Activated CD8-positive, alpha-beta memory T cell treated with anti-CD3 and anti-CD28 coated beads for 1 hour (primary cell): ENCODE results near the gene KIR3DL1.
"Not testable (repeated sequence)": the region's sequence is repeated elsewhere in the genome, so short reads cannot be mapped to it uniquely, and the experiment has no call there.

Experiments
- DNase-seq, 2 donors: peaks; one replicate each; pipeline ENCODE4 v3.0.0-alpha.2; 2020; ENCODE audit warnings: low read depth in 1 of 2; ENCODE audit errors: extremely low read depth in 1 of 2

The KIR3DL1 gene

DNA sequence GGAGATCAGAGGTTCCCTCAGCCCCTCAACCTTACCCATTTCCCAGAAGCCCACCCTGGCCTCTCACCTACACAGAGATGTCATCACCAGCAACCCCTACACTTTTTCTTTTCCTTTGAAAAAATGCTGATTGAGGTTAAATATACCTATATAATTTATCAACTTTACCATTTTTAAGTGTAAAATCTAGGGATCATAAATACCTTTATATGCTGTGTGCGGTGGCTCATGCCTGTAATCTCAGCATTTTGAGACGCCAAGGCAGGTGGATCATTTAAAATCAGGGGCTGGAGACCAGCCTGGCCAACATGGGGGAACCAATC is 9.8 kb upstream of the KIR3DL1 start:
- no peak for DNase-seq

GRCh38 chr19:54814571-54814970 is 1.7 kb upstream of the KIR3DL1 start:
- DNase-seq: not testable (repeated sequence)

- DNase-seq: no peak
Observed at GRCh38 chr19:54817670-54818536, 1.6 kb downstream of the KIR3DL1 start.

DNA sequence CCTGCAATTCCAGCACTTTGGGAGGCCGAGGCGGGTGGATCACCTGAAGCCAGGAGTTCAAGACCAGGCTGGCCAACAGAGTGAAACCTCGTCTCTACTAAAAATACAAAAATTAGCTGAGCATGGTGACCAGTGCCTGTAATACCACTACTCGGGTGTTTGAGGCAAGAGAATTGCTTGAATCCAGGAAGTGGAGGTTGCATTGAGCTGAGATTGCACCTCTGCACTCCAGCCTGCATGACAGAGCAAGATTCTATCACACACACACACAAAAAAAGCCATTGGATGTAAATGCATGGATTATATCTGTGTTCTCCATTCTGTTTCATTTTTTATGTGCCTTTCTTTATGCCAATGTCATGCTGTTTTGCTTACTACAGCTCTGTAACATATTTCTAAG is 8.1 kb downstream of the KIR3DL1 start:
- not testable (repeated sequence) for DNase-seq

GRCh38 chr19:54825326-54825725 is 9.1 kb downstream of the KIR3DL1 start:
- DNase-seq: not testable (repeated sequence)

- not testable (repeated sequence) for DNase-seq
Observed at GRCh38 chr19:54828064-54828463, 11.8 kb downstream of the KIR3DL1 start.

DNA sequence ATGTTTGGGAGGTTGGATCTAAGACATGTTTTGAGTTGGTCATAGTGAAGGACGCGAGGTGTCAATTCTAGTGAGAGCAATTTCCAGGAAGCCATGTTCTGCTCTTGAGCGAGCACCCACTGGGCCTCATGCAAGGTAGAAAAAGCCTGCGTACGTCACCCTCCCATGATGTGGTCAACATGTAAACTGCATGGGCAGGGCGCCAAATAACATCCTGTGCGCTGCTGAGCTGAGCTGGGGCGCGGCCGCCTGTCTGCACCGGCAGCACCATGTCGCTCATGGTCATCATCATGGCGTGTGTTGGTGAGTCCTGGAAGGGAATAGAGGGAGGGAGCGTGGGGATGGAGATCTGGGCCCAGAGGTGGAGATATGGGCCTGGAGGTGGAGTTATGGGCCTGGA is 16.2 kb downstream of the KIR3DL1 start, which contains the start of gene KIR2DS4:
Gene KIR2DS4, plus strand, starts transcription at position 181 of the 400 bp plus-strand sequence.
- not testable (repeated sequence) for DNase-seq

GRCh38 chr19:54835126-54835525 is 18.9 kb downstream of the KIR3DL1 start:
- DNase-seq: not testable (repeated sequence)

DNA sequence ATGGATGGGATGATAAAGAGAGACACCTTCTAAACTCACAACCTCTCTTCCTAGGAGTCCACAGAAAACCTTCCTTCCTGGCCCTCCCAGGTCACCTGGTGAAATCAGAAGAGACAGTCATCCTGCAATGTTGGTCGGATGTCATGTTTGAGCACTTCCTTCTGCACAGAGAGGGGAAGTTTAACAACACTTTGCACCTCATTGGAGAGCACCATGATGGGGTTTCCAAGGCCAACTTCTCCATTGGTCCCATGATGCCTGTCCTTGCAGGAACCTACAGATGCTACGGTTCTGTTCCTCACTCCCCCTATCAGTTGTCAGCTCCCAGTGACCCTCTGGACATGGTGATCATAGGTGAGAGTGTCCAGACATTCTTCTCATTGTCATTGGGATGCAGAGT is 21.3 kb downstream of the KIR3DL1 start:
- not testable (repeated sequence) for DNase-seq

- DNase-seq: not testable (repeated sequence)
Observed at GRCh38 chr19:54843171-54843570, 26.9 kb downstream of the KIR3DL1 start.

DNA sequence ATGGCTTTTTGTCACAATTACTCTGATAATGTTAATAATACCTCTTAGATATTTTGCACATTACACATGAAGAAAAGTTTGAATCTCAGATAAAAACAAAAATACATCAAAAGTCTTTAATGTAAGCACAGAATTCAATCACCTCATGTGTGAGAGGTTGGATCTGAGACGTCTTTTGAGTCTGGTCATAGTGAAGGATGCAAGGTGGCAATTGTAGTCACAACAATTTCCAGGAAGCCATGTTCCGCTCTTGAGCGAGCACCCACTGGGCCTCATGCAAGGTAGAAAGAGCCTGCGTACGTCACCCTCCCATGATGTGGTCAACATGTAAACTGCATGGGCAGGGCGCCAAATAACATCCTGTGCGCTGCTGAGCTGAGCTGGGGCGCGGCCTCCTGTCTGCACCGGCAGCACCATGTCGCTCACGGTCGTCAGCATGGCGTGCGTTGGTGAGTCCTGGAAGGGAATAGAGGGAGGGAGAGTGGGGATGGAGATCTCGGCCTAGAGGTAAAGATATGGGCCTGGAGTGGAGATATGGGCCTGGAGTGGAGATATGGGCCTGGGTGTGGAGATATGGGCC is 33.9 kb downstream of the KIR3DL1 start, which contains the start of gene KIR3DL2:
Gene KIR3DL2, plus strand, starts transcription at position 383 of the 580 bp plus-strand sequence. Its CDS starts 33 bp downstream, at position 416.
- DNase-seq: not testable (repeated sequence)

DNA sequence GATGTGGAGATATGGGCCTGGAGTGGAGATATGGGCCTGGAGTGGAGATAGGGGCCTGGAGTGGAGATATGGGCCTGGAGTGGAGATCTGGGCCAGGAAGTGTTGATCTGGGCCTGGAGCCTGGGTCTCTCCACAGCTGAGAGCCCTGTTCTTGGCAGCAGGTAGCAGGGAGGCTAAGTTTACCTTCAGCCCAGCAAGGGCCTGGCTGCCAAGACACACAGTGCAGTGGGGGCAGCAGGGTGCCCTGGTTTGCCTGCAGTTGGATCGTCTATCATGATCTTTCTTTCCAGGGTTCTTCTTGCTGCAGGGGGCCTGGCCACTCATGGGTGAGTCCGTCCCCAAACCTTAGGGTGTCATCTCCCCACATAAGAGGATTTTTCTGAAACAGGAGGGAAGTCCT is 34.7 kb downstream of the KIR3DL1 start:
- no peak for DNase-seq

GRCh38 chr19:54851353-54851752 is 35.1 kb downstream of the KIR3DL1 start:
- DNase-seq: no peak

- not testable (repeated sequence) for DNase-seq
Observed at GRCh38 chr19:54855241-54855640, 39.0 kb downstream of the KIR3DL1 start.

GRCh38 chr19:54858476-54858875 is 42.2 kb downstream of the KIR3DL1 start:
- not testable (repeated sequence) for DNase-seq

DNA sequence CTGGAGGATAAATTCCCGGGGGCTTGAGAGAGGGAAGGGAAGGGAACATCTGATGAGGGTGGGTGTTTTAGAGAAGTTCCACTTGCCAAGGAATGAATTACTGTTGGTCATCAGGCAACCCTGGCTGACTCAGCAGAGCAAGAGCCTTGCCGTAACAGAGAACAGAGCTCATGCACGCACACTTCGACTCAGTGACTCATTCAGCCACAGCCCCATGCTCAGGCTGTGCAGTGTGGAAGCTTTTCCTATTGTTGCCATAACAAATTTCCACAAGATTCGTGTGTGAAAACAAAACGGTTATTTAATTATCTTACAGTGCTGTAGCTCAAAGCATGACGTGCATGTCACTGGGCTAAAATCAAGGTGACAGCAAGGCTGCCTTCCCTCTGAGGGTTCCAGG is 43.2 kb downstream of the KIR3DL1 start:
- not testable (repeated sequence) for DNase-seq

DNA sequence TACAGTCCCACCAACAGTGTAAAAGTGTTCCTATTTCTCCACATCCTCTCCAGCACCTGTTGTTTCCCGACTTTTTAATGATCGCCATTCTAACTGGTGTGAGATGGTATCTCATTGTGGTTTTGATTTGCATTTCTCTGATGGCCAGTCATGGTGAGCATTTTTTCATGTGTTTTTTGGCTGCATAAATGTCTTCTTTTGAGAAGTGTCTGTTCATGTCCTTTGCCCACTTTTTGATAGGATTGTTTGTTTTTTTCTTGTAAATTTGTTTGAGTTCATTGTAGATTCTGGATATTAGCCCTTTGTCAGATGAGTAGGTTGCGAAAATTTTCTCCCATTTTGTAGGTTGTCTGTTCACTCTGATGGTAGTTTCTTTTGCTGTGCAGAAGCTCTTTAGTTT is 47.2 kb downstream of the KIR3DL1 start:
- not testable (repeated sequence) for DNase-seq

DNA sequence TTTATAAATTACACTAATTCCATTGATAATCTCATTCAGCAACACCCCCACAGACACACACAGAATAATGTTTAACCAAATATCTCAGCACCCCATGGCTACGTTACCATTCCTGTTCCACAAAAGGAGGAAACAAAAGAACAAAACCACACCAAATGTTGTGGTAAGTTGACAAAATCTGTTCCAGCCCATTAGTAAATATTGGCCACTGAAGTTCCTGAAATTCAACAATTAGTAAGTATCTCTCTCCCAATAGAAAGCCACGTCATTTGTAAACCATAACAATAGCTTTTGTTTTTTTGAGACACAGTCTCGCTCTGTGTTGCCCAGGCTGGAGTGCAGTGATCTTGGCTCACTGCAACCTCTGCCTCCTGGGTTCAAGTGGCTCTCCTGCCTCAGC is 55.4 kb downstream of the KIR3DL1 start:
- DNase-seq: no peak

DNA sequence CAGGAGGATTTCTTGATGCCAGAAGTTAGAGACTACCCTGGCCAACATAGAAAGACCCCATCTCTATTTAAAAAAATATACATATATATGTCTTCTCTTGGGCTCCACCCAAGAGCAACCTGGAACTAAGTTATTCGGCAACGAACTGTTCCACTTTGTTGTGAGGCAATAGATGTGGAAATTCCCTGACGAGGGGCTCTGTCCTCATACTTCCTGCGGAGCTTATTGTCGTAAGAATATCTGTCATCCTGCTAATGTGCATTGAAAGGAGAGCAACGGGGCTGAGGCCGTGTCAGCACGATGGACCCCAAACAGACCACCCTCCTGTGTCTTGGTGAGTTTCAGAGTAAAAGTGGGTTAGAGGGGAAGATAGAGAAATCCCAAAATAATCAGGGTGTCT is 57.7 kb downstream of the KIR3DL1 start, which contains the start of gene FCAR:
Gene FCAR, plus strand, starts transcription at position 246 of the 400 bp plus-strand sequence. Its CDS starts 55 bp downstream, at position 301.
- DNase-seq: no peak

DNA sequence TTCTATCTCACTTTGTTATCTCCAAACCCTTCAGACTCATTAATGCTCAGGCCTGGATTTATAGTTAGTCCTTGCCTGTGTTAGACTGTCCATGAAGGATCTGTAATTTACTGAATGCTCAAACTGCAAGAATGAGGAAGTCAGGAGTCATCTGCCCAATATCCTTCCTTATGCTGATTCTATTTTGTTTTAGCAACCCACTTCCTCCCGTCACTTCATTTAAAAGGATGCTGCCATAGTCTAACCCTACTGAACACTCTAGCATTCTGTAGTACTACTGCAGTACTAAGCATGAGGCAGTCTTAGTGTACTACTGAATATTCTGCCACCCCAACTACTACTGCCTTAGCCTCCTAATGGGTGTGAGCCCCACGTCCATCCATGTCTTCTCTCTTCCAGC is 59.2 kb downstream of the KIR3DL1 start:
- DNase-seq: no peak

DNA sequence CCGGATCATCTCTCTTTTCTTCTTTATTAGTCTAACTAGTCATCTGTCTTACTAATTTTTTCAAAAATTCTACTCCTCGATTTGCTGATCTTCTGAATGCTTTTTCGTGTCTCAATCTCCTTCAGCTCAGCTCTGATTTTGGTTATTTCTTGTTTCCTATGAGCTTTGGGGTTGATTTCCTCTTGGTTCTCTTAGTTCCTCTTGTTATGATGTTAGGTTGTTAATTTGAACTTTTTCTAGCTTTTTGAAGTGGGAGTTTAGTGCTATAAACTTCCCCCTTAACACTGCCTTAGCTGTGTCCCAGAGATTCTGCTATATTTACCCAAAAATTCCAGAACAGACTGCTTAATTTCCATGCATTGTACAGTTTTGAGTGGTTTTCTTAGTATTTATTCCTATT is 61.2 kb downstream of the KIR3DL1 start:
- DNase-seq: no peak
